AG08396 (cell line): ENCODE results near the gene PARD3.

Source experiments
- DNase-seq: peaks from one replicate; pipeline ENCODE4 v3.0.0; 2012; ENCODE audit warnings: low spot score, mixed read lengths

Gene PARD3

GRCh38 chr10:34254596-34254995 lies 560.5 kb downstream of the PARD3 start:
- no peak for DNase-seq

GRCh38 chr10:34252111-34252510 lies 563.0 kb downstream of the PARD3 start:
- no peak for DNase-seq

DNA sequence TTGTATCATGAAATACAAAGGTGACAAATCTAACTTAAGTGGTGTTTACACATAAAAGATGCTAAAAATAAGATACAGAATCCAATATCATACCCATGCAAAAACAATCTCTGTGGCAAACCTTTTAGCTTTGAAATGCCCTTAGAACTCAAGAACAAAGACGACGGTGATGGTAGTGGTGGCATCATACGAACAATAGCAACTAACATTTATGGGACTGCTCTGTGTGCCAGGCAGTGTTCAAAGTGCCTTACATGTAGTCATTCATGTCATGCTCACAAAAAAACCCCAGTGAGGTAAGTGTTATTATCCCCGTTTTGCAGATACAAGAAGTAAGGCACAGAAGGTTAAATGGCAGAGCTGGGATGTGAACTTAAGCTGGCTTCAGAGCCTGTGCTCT lies 563.9 kb downstream of the PARD3 start:
- no peak for DNase-seq

GRCh38 chr10:34250722-34251121 lies 564.4 kb downstream of the PARD3 start:
- no peak for DNase-seq

DNA sequence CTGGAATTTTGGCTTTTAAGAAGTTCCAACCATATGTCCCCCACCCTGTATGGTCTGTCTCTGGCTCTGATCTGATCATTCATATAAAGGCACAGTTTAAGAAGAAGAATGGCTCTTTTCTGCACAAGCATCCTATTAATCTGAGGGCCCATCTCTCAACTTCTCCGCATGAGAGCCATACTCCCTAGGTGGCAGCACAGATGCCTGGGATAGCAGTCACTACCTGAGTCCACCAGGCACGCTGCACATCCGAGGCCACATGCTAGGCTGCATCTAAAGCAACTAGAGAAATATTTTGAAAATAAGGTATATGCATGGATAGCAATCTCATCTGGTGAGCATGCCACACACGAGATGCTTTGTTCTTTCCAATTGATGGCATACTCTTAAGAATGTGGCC lies 565.5 kb downstream of the PARD3 start:
- DNase-seq = no peak

DNA sequence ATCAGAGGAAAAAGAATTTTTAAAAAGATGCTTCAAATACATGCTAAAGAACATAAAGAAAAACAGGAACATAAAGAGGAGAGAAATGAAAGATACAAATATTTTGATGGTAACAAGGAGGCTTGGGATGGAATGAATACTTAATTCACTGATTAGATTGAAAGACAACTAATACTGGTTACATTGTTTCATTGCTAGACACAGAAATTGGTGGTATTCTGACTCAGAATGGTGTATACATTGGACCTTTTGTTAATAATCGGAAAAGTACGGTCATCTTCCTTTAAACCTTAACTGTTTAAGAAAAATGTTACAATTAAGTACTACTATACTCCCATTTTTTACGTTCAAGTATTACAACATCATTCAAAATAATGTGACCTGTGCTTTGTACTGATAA lies 567.5 kb downstream of the PARD3 start:
- no peak for DNase-seq

GRCh38 chr10:34244756-34245484 lies 570.2 kb downstream of the PARD3 start:
- DNase-seq = no peak

DNA sequence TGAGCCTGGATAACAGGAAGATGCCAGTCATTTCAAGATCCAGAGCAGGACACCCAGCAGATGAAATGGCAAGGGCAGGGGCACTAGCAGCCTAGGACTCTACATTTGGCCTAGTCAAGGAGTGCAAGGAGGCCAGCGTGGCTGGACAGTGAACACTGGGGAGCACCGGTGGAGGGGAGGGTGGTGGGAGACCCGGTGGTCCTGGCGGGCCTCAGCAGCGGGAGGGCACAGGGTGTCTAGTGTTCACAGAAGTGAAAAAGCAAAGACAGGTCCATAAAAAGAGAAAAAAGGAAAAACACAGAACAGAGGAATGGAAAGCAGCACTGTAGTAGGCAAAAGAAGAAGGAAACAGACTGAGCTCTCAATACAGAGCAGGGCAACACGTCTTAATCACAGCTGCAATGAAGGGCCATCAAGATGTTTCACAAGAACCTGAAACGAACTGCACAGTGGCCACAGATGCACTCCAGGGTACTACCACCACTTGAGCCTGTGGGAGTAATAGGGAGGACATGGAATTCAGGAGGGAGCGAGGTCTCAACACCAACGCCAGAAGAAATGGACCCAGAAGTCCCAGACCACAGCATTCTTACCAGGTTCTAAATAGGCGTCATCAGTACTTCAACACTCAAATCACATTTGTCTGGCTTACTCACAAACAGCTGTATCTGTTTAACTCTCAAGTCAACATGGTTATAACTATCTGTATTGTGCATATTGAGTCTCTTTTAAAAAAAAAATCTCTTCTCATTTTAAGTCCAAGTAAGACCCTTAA lies 573.7 kb downstream of the PARD3 start:
- DNase-seq = no peak

DNA sequence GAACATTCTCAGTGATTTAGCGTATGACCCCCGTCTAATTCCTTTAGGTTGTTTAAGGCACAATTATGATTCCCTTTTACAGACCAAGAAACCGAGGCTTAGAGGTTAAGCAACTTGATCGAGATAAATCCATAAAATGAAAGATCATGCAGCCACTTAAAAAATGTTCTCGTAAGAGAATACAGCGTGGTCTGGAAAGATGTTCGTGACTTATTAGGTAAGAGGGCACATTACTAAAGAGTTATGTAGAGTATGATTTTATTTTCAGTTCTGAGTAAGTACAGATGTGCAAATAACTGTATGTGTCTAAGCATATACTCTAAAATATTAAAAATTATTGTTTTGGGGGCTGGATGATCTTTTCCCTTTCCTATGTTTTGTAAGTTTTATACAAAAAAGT lies 575.1 kb downstream of the PARD3 start:
- DNase-seq = no peak

DNA sequence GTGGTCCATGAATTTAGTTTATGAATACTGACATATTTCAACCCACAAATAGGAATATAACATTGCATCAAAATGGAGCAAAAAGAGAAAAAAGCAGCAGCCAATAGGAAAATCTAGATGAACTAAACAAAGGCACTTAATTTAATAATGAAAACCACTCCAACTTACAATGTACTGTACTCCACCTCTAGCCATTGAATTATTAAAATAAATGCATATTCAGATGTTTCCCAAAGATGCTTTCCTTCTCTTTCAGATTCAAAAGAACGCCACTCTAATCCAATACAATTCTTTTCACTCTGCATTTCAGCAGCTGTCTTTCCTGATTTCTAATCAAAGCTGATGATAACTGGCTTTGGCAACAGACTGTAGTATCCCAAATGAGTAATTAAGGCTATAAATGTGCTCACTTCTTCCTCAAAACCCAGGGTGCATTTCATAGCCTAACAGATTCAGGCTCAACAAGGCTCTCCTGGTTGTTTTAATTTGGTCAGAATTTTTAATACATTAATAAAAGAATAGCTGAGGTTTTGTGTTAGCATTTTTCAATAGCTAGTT lies 577.1 kb downstream of the PARD3 start:
- DNase-seq = no peak

DNA sequence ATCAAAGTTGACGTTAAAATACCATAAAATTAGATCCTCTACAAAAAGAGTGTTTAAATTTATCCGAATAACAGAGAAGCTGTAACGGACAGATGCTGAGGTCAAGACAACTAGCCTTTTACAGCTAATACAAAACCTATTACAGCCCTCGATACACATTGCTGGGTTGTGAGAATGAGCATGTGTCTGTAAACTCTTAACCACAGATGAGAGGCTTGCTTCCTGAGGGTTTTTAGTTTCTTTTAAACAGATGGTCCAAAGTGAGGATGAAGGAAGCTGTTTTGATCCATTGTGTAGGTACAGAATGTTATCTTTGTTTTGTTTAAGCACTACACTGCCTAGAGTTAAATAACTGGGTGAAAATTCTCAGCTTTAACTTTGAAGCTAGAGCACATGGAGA lies 578.2 kb downstream of the PARD3 start:
- no peak for DNase-seq

GRCh38 chr10:34235164-34235832 lies 579.8 kb downstream of the PARD3 start:
- DNase-seq = peak; percentile 39

DNA sequence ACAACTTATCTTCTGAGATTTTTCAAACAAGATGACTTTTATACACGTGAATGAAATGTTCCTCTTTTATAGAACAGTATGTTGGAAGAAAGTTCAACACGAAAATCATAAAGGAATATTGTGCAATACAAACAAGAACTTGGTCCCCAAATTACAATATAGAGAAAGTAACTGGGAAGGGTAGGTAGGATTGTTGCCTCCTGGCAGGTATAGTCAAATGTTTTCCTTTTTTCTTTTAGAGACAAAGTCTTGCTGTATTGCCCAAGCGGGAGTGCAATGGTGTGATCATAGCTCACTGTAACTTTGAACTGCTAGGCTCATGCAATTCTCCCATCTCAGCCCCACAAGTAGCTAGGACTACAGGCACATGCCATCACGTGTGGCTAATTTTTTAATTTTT lies 582.6 kb downstream of the PARD3 start:
- DNase-seq = no peak

DNA sequence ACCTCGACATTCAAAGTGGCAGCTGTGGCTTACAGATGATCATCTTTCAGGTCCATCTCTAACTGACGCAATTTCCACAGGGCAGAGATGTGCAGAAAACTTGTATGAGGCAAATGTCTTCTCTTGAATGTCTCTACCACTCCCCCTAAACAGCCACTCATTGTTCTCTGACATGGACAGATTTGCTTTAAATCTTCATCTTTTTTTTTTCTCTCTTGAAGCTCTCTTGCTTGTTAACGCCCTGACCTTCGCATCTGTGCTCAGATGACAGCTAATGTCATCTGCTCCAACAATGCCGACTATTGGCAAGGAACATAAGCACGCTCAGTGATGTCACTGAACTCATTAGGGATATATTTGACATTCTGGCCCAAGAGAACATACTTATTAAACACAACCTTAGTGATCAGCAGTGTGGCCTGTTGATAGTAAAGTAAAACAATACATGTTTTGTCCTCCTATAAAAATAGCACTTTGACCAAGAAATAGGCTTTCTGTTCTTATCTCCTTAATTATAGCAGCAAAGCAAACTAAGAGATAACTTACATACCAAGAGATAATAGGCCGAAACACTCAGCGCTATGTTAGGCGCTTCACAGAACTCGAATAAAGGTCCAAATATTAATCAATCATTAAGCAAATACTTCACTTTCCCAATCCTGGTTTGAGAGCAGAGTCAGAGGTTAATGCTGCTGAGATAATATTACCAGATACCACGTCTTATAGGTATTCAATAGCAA lies 583.5 kb downstream of the PARD3 start:
- DNase-seq = no peak

- DNase-seq = no peak
Observed at GRCh38 chr10:34229917-34230316, 585.2 kb downstream of the PARD3 start.

GRCh38 chr10:34228066-34228465 lies 587.0 kb downstream of the PARD3 start:
- DNase-seq = no peak

GRCh38 chr10:34224639-34225038 lies 590.5 kb downstream of the PARD3 start:
- DNase-seq = no peak

DNA sequence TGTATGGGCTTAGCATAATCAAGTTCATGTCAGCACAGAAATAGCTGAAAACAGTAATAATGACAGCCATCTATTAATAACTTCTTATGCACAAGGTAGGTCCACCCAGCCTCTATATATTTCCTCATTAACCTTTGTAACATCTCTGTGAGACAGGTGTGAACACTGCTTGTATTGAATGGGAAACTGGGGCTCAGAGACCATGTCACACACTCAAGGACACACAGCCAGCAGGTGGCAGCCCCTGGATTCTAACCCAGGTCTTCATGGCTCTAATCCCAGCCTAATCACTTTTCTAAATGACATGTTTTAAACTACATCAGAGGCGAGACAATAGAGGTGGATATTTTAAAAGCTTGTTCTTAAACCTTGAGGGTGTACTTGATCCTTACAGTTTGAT lies 591.4 kb downstream of the PARD3 start:
- no peak for DNase-seq

- no peak for DNase-seq
Observed at GRCh38 chr10:34222359-34222758, 592.7 kb downstream of the PARD3 start.

GRCh38 chr10:34219753-34220548 lies 595.1 kb downstream of the PARD3 start:
- DNase-seq = no peak

DNA sequence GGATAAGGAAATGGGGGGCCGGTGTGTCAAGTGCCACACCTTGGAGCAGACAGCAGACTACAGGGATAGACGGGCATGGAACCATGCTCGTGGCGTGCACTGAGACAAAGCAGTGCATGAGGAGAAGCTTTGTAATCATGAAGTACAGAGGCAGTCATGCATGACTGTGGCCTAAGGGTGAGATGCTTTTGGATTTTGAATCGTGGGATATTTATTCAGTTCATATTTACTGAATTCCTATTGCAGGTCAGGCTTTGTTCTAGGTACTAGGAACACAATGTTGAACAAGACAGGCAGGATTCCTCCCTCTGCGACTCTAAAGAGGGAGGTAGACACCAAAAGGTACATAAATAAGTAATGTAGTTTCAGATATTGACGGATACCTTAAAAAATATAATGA lies 597.6 kb downstream of the PARD3 start:
- DNase-seq = no peak
